HG02870 (cell line): ENCODE data around the gene TNFAIP1.
"Not testable (repeated sequence)": the region's sequence is repeated elsewhere in the genome, so short reads cannot be mapped to it uniquely, and the experiment has no call there.

Experiments used
- ATAC-seq: cut with Tn5 transposase; IDR thresholded peaks from one replicate; pipeline ENCODE4 v1.9.1; 2021; ENCODE audit warnings: mild to moderate bottlenecking, moderate library complexity; ENCODE audit not compliant: unreplicated experiment

Gene TNFAIP1

DNA sequence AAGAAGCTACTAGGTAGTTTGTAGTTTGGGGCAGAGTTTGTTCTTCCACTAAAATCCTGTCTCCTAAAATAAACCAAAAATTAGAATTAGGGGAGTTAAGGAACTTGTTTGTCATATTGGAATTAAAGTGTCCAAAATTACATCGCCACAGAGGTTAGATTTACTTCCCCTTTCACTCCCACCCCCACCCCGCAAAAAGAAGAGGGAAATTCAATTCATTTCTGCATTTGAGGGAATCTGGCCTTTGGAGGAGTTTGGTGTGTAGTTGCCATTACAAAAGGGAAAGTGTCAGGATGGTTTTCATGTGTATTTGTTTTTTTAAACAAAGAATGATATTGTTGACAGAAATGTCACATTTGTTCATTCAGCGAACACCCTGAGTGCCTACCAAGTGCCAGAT lies 10.8 kb upstream of the TNFAIP1 start:
- no peak for ATAC-seq

DNA sequence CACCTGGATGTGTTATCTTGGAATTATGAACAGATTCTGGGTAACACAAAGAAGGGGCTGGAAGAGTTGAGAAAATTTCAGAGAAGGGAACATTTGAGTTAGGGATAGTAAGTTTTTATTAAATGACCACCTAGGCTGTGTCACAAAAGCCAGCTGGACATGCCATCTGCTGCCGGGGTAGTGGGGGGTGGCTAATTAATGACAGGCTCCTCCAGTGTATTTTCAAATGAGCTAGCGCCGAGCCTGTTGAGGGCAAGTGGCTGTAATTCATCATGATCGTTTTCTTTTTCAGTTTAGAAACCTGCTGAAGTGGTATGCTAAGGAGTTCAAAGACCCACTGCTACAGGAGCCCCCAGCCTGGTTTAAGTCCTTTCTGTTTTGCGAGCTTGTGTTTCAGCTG lies 10.3 kb upstream of the TNFAIP1 start:
- ATAC-seq, result no peak

DNA sequence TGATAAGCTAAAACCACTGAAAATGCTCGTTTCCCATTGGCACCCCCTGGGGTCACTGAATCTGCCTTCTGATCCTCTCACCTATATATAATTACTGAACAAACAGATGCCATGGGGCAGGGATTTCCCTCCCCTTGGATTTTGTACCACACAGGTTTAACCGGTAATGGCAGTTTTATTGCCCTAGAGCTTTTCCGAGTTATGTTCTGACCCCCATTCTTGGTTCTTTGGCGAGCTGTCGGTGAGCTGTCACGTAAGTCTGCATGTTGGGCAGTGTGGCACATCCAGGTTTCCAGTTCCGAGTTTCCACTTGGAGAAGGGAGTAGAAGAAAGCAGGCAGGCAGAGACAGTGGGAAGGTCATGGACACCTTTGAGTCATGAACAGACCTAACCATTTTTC lies 9.4 kb upstream of the TNFAIP1 start:
- ATAC-seq, result no peak

DNA sequence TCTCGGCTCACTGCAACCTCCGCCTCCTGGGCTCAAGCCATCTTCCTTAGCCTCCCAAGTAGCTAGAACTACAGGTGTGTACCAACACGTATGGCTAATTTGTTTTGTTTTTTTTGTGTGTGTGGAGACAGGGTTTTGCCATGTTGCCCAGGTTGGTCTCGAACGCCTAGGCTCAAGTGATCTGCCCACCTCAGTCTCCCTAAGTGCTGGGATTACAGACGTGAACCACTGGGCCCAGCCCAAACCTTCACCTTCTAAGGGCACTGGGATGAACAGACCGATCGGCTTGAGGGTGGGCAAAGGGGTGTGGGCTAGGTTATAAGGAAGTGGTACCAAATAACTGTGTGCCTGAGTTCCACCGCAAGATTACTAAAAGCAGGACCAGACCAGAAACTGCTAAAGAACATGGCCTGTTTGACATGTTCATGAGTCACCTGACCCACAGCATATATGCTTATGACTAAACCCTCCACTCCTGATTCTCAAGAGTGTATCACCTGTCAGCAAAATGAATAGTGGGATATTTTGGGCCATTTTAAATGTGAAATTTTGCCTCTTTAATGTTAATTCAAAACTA lies 8.4 kb upstream of the TNFAIP1 start:
- ATAC-seq, result peak; percentile 90

DNA sequence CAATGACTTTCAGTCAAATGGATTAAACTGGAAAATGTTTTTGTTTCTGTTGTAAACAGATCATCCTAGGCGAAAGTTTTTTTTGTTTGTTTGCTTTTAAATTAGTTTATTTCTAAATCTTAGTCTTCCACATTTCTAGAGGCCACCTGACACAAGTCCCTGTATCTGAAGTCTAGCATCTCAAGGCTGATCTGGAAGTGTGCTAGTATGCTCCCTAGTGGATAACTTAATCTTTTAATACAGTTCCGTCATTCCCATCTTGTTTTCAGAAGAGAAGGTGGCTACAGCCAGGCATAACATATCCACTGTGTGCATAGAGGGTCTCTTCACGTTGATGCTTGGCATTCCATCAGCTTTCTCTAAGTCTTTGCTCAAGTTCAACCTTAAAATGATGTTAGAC lies 7.9 kb upstream of the TNFAIP1 start:
- ATAC-seq, result no peak

DNA sequence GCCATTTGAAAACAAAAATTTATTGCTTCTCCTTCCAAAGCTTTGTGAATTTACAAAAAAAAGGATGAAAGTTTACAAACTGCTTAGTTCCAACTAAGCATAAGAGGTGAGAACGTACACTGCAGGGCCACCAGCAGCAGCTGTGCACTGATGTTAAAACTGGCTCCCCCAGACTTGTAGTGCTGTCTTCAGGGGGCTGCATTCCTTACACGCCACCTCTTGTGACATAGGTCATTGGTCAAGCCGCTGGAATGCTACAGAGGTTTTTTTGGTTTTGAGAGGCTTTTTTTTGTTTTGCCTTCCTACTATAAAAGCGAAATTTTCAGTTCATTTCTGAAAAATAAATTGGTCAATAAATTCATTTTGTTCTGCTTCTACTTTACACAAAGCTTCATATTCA lies 7.2 kb upstream of the TNFAIP1 start:
- no peak for ATAC-seq

DNA sequence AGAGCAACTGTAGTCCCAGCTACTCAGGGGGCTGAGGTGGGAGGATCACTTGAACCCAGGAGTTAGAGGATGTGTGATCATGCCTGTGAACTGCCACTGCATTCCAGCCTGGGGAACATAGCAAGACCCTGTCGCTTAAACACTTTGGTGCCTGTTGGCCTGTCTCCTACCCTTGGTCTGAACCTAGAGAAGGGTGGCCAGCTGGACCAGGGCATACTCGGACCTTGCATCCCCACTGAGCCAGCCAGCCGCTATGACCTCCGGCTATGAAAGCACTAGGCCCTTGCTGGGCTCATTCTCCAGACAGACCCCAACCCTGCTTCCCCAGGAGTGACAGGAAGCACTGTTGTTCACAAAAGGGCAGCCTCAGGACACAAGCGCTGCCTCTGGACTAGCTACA lies 4.9 kb upstream of the TNFAIP1 start:
- no peak for ATAC-seq

DNA sequence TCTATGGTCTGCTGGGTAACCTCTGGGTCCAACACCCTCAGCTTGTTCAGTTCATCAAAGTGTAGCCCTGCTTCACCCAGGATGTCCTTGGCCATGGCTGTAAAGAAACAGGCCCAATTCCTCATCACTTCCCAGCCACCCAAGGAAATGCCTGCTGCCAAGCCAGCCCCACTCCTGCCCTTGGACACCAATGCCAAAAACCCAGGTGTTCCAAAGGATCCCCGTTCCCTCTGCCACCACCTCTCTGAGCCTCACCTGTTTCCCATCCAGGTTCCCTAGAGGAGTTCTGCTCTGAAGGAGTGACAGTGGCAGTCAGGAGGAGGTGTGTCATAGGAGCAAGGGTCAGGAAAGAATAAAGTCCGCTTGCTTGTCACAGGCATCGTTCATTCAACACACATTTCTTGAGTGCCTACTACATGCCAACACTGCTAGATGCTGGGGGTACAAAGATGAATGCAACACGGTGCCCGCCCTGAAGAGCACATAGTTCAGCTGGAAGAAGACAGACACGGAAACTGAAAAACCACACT lies 3.6 kb upstream of the TNFAIP1 start:
- no peak for ATAC-seq

DNA sequence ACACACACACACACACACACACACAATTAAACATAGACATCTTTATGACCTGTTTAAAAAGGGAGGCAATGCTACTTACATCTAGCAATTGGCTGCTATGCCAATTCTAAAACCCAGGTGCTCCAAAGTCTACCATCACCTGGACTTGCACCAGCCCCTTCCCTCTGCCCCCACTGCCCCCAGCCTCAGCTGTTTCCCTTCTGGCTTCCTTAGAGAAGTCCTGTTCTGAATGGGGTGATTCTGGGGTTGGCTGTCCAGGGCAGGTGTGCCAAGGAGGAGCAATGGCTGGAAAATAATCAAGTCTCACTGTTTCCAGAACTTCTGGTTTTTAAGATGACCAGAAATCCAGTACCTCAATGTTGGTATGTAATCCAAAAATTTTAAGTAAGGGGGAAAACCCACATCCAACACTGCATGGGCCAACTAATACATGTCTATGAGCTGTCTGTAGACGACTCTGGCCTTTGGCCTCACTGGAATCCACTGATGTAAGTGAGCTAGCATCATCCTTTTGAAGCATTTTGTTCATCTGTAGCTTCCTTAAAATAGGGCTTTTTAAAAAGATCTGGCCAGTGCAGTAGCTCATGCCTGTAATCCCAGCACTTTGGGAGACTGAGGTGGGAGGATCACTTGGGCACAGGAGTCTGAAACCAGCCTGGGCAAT lies 2.3 kb upstream of the TNFAIP1 start:
- ATAC-seq, result no peak

DNA sequence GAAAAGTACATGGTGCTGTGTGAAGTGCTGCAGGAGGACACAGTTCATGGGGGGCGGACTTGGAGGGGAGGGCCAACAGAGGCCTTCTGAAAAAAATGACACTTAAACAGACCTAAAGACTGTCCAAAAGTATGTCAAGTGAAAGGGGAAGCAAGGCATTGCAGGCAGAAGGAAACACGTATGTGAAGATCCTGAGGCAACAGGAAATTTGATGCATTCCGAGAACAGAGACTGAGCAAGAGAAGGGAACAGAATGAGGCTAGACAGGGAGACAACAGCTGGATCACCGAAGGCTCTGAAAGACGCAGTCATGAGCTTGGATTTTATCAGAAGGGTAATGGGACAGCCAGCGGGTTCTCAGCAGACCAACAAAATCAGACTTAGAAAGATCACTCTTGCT lies 1.4 kb upstream of the TNFAIP1 start:
- no peak for ATAC-seq

DNA sequence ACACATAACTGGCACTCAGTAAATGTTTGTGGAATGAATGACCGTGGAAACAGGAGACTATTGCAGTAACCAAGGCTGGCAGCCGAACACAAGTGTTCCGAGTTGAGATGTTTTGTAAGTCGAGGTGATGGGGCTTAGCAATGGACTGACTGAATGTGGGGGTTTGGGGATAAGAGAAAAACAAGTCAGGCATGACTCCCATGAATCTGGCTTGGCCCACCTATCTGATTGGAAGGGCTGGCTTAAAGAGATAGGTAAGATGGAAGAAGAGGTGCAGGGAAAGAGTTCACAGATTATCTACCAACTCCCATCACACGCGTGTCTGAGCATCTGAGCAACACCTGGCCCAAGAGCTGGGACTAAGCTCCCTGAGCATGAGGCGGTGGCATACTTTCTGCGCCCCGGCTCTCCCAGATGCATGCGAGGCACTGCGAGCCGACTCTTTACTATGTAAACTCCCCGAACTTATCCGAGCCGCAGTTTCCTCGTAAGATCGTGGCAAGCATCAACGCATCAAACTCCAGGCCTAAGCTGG lies 828 bp upstream of the TNFAIP1 start:
- ATAC-seq, result no peak

DNA sequence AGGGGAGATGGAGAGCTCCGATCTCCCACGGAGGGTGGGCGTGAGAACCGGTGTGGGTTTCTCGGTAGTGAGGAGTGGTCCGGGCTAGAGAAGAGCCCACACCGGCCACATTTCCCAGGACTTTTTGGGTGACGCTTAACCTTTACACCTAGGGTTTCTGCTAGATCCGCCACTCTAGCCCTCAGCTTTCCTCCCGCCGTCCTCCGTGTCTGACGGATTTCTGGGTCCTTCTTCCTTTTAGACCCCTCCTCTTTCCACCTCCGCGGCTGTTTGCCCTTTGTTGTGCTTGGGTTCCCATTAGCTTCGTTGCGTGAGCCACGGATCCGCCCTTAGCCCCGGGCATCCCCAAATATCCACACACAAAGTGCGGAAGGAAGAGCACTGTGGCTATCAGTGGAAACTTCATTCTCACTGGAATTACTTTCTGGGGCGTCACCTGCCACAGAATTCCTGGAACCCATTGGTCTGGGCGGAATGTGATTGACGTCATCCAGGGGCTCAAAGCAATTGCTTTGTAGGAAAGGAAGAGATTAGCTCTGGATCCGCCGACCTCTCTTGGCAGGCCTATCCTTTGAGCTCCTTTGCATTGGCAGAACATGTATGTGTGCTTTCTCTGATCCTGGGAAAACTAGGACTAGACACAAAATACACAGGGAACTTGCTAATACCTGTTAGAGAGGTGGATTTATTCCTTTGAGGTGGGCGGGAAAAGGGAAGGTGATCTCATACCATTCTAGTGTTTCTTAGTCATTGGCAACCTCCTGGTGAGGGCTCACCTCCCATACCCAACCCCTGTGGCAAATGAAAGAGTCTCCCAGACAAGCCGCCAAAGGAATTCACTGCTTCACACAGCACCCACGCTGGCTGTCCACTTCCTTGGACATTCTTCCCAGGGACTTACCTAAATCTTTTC lies 654 bp downstream of the TNFAIP1 start:
- no peak for ATAC-seq

DNA sequence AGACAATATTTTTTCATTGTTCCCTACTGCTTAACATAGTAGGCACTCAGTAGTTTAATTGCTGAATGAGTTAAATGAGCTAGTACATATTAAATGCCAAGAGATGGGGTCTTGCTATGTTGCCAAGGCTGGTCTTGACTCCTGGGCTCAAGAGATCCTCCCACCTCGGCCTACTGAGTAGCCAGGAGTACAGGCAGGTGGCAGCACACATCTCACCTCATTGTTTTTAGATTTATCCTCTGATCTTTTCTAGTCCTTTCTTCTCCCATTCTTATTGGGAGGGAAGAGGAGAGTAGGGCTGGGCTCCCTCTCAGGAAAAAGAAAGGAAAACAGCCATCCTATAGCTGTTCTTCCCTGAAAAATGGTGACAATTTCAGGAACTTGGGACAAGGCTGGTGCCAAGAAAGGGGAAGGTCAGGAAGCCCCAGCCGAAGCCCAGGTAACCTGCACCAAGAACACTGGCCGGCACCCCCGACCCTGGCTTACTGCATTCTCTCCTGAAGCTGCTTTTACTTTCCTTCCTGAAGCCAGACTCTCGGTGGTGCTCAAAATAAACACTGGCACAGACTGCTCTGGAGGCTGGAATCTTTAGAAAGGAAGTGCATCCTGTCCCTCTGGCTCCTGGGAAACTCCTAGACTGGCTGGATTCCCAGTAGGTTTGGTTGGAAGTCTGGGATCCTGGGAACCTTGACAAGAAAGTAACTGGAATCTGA lies 2.7 kb downstream of the TNFAIP1 start:
- ATAC-seq, result no peak

DNA sequence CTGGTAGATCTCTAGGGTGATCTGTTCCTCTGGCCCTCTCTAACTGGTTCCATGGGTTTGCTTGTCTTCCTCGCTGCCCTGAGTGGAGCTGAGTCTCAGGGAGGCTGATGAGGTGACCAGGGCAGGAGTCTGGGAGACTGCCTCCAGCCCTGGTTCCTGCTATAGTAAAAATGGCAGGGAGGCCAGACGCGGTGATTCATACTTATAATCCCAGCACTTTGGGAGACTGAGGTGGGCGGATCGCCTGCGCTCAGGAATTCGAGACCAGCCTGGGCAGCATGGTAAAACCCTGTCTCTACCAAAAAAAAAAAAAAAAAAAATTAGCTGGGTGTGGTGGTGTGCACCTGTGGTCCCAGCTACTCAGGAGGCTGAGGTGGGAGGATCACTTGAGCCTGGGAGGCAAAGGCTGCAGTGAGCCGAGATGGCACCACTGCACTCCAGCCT lies 3.2 kb downstream of the TNFAIP1 start:
- ATAC-seq, result not testable (repeated sequence)

DNA sequence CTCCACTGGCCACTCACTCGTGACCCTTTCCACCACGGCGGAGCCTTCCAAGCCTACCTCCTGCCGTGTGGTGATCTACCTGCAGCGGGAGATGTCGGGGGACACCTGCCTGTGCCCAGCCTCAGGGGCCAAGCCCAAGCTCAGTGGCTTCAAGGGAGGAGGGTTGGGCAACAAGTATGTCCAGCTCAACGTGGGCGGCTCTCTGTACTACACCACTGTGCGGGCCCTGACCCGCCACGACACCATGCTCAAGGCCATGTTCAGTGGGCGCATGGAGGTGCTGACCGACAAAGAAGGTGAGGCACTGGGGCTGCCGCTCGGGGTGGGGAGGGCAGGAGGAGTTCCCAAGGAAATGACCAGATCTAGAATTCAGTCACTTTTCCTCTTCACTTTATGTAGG lies 3.9 kb downstream of the TNFAIP1 start:
- ATAC-seq, result no peak

DNA sequence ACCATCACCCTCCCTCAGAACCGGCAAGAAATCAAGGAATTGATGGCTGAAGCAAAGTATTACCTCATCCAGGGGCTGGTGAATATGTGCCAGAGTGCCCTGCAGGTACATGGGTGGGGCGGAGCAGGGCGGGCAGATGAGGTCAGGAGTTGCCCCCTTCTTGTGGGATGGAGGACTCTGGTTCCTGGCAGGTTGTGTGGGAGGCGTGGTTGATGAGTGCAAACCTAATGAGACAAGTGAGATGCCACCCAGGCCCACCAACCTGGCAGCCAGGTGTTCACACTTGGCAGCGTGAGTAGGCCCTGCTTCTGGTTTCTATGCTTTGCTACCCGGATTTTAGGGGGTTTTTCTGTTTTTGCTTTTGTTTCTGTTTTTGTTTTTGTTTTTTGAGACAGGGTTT lies 4.8 kb downstream of the TNFAIP1 start:
- no peak for ATAC-seq

DNA sequence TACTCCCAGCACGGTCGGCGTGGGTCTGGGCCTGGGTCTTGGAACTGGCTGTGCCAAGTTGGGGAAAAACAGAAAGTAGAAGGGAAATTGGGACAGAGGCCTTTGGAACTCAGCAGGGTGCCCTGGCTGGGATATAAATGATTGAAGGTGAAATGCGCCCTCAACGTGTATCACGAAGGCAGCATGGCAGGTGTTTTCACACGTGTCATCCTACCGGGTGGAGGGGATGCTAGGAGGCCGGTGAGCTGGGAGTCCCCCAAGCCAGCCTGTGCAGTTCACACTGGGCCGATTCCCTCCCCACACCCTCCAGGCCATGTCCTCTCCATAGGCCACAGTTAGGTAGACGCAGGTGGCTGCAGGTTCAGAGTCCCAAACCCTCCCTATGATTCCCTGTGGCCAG lies 6.0 kb downstream of the TNFAIP1 start:
- ATAC-seq, result no peak

DNA sequence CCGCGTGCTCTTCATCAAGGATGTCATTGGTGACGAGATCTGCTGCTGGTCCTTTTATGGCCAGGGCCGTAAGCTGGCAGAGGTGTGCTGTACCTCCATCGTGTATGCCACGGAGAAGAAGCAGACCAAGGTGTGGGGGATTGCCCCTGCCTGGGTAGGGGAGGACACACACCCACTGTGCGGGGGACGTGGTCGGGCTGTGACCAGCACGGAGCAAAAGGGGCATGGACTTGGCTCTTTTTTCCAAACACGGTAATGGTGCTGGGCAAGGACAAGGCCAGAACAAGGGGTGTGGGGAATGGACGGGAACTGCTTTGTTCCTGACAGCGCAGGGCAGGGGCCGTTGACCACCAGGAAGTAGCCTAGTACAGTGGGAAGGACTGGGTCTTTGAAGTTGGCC lies 6.8 kb downstream of the TNFAIP1 start:
- no peak for ATAC-seq

DNA sequence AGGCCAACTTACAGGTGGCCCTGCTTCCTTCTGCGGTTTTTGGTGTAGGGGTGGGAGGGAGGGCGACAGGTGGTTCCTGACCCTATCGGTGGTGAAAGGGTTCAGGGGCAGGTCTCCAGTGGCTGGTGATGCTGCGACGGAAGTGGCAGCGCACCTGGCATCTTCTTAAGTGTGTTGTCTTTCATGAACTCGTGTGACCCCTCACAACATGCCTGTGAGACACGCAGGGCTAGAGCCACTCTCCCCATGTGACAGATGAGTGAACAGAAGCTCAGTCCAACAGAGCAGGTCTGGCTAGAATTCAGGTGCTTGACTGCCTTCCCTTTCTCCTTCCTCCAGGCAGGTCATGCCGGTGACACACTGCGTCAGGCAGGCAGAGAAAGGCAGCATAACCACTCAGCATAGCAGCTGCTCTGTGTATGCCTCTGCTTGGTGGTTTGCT lies 8.0 kb downstream of the TNFAIP1 start:
- no peak for ATAC-seq

DNA sequence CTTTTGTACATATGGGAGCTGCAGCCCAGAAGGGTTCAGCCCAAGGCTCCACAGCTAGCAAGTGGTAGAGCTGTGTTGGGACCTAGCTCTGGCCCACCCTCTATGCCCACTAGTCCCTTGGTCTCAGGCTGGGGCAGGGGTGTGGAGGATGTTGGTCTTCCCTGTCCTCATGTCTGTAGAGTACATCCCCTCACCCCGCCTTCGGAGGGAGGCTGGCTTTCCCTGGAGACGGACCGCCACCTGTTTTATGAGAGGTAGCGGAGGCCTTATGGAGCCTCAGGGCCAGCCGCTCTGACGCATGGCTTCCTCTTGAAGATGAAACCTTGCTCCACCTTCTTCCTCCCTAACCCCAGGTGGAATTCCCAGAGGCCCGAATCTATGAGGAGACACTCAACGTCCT lies 8.4 kb downstream of the TNFAIP1 start:
- no peak for ATAC-seq

DNA sequence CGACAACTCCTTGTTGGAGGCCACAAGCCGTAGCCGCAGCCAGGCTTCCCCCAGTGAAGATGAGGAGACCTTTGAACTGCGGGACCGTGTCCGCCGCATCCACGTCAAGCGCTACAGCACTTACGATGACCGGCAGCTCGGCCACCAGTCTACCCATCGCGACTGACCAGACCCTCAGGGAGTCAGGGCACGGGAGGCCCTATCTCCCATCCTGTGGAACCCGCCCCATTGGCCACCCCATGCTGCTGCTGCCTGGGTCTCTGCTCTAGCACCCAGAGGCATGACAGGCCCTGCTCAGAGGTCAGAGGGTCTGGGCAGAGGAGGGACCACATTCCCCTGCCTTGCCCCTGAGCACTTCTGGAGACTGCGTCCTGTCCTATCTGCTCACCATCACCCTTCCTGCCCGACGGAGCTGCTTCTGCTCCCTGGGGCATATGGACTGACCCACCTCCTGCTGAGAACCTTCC lies 8.9 kb downstream of the TNFAIP1 start:
- no peak for ATAC-seq
